A673 (cell line): Measurements from ENCODE around the gene TMEM218.

Source experiments
- CTCF ChIP-seq: fragments of 300-800, 200-600 bp; sonication (generic); conservative IDR thresholded peaks from 2 replicates; pipeline ENCODE4 v1.5.1; 2017; ENCODE audit warnings: low read depth, mild to moderate bottlenecking, antibody characterized with exemption, low read length, moderate library complexity, mixed read lengths
- EZH2 ChIP-seq: fragments of 200-600 bp; sonication (generic); IDR thresholded peaks from 2 replicates; pipeline ENCODE4 v1.6.1; 2017; ENCODE audit warnings: borderline replicate concordance, low read depth, mild to moderate bottlenecking, mixed read lengths, antibody characterized with exemption, low read length; ENCODE audit not compliant: poor library complexity, severe bottlenecking

DNA sequence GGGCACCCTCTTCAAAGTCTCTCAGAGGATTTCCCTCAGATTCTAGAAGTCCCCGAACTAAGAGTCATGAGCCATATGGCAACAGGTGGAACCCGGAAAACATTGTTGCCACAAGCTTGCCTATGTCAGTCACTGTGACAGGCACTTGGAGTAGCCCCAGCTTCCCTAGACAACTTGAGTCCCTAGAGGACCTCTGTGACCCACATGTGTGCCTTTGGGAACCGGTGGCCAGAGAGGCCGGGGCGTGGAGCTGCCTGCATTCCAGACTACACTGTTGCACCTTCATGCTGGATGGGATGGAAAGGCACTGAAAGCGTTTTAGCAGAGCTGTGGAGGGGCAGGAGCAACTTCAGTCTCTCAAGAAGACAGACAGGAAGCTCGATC is 36.2 kb downstream of the TMEM218 start:
- TF ChIP-seq CTCF (no peak), EZH2 (no peak)
